K562 (cell line): ENCODE measurements around the gene ITGAE. TPM values are rescaled to one million over a fixed set of nuclear protein-coding genes. Genes with fewer than 3 reads are reported as not detected.
A peak's percentile ranks its signal among the peaks of the same experiment; 100 is the strongest.
"Not testable (repeated sequence)": the region's sequence is repeated elsewhere in the genome, so short reads cannot be mapped to it uniquely, and the experiment has no call there.

Experiments used
- ATAC-seq: fragments of 200-7000 bp; cut with Tn5 transposase; 3 replicates; pipeline ENCODE4 v1.9.1; 2020; ENCODE audit warnings: moderate library complexity
- BruUV-seq: library from RNA; stranded (reverse); fragments of 400-500 nt; replicated peaks from 2 replicates; lab custom pipeline; 2021; lab: Mats Ljungman, UMichigan
- CTCF ChIA-PET: fragments of 300-600 bp; formaldehyde crosslinking; extraction: SDS; loops from one replicate; lab custom pipeline; 2021; ENCODE audit warnings: low intra/inter-chr PET ratio; lab: Yijun Ruan, JAX
- POLR2A ChIA-PET: fragments of 300-600, 350-650 bp; sonication (Branson Sonifier 250); formaldehyde crosslinking; extraction: SDS; loops from one replicate; lab custom pipeline; 2021; ENCODE audit warnings: antibody characterized with exemption, inconsistent platforms; lab: Yijun Ruan, JAX
- DNase-seq, 4 experiments: peaks; one replicate each; pipeline versions ENCODE4 v3.0.0 to v3.0.0-alpha.2; 2011 to 2018; ENCODE audit warnings: low spot score in 3 of 4, mixed read lengths in 3 of 4; ENCODE audit errors: extremely low read depth in 1 of 4
- FAIRE-seq: peaks from 2 replicates; lab custom pipeline; 2011; peaks lifted over from hg19 to GRCh38; lab: Jason Lieb, UNC
- H2AFZ ChIP-seq: 2 replicates; pipeline ENCODE4 v1.6.0; 2011; ENCODE audit warnings: low read depth, low read length, control low read depth, inconsistent platforms
- H3K27ac ChIP-seq: fragments of 200-600 bp; 3 replicates; pipeline ENCODE4 v1.8.0; 2011; ENCODE audit warnings: low read depth, mild to moderate bottlenecking, control low read depth, inconsistent platforms, low read length, moderate library complexity, mixed read lengths; ENCODE audit errors: extremely low read depth
- H3K27me3 ChIP-seq, 2 experiments: fragments of 300-600 bp in 1 of 2; 2 replicates in 1 of 2; 3 replicates in 1 of 2; pipeline versions ENCODE4 v1.6.0 to v1.8.0; 2011; ENCODE audit warnings: inconsistent platforms in 2 of 2, low read length in 2 of 2, mild to moderate bottlenecking in 1 of 2, mixed read lengths in 1 of 2, moderate library complexity in 1 of 2; ENCODE audit not compliant: control insufficient read depth in 2 of 2, insufficient read depth in 2 of 2
- H3K36me3 ChIP-seq: fragments of 300-600 bp; 3 replicates; pipeline ENCODE4 v1.8.0; 2011; ENCODE audit warnings: mild to moderate bottlenecking, low read length, inconsistent platforms; ENCODE audit not compliant: control insufficient read depth, insufficient read depth
- H3K4me1 ChIP-seq, 2 experiments: fragments of 200-600 bp in 1 of 2; replicated peaks in 1 of 2; 2 replicates in 1 of 2; 3 replicates in 1 of 2; pipeline versions ENCODE4 v1.5.1 to v1.8.0; 2011; ENCODE audit warnings: inconsistent platforms in 2 of 2, low read length in 2 of 2, mild to moderate bottlenecking in 1 of 2, mixed read lengths in 1 of 2, moderate library complexity in 1 of 2; ENCODE audit not compliant: control insufficient read depth in 2 of 2, insufficient read depth in 2 of 2
- H3K4me2 ChIP-seq: 2 replicates; pipeline ENCODE4 v1.6.1; 2011; ENCODE audit warnings: low read length, control low read depth, inconsistent platforms, mixed read lengths; ENCODE audit not compliant: insufficient read depth
- H3K4me3 ChIP-seq: fragments of 200-600 bp; sonication (generic), shearing (Covaris generic); 2 replicates; pipeline ENCODE4 v1.5.1; 2016; ENCODE audit warnings: control low read depth, inconsistent platforms
- H3K79me2 ChIP-seq: fragments of 200-600 bp; 3 replicates; pipeline ENCODE4 v1.8.0; 2011; ENCODE audit warnings: low read length, inconsistent platforms; ENCODE audit not compliant: control insufficient read depth, insufficient read depth
- H3K9ac ChIP-seq, 2 experiments: 2 replicates each; pipeline versions ENCODE4 v1.6.0 to v1.6.1; 2011; ENCODE audit warnings: low read depth in 2 of 2, low read length in 2 of 2, control low read depth in 1 of 2, inconsistent platforms in 1 of 2, mild to moderate bottlenecking in 1 of 2, mixed read lengths in 1 of 2; ENCODE audit not compliant: insufficient read depth in 1 of 2
- H3K9me1 ChIP-seq: one replicate; pipeline ENCODE4 v1.6.0; 2011; ENCODE audit warnings: inconsistent platforms, mild to moderate bottlenecking, low read length, moderate library complexity; ENCODE audit not compliant: control insufficient read depth, insufficient read depth
- H3K9me3 ChIP-seq: replicated peaks from 2 replicates; pipeline ENCODE4 v1.5.1; 2011; ENCODE audit warnings: low read depth, low read length, inconsistent platforms; ENCODE audit not compliant: control insufficient read depth, insufficient read depth
- H4K20me1 ChIP-seq: replicated peaks from 2 replicates; pipeline ENCODE4 v1.6.1; 2011; ENCODE audit warnings: low read length, inconsistent platforms, mixed read lengths; ENCODE audit not compliant: control insufficient read depth, insufficient read depth
- RBBP5 ChIP-seq: fragments of 200-600 bp; sonication (generic); IDR thresholded peaks from 2 replicates; pipeline ENCODE4 v1.6.1; 2012; ENCODE audit warnings: borderline replicate concordance, mild to moderate bottlenecking, low read length, control low read depth, inconsistent platforms; ENCODE audit not compliant: insufficient read depth, poor library complexity, severe bottlenecking
- ZNF253 ChIP-seq: fragments of 250-450 bp; sonication (Bioruptor Pico); conservative IDR thresholded peaks from 2 replicates; pipeline ENCODE4 v1.6.1; 2021; ENCODE audit warnings: mild to moderate bottlenecking
- WGBS: fragments of 100-300 bp; shearing (Covaris generic); methylation state at CpG from one replicate; pipeline ENCODE4 v1.1.6; 2016; ENCODE audit warnings: low coverage, mixed read lengths; ENCODE audit not compliant: insufficient coverage; ENCODE audit errors: missing lambda C conversion rate; 5-methylcytosine and 5-hydroxymethylcytosine counted together
- in situ Hi-C: fragments of 300-500 bp; cut with MboI; formaldehyde crosslinking; loops from 4 replicates; pipeline ENCODE4 v1.15.0; 2018; ENCODE audit warnings: inconsistent platforms, mixed read lengths
- intact Hi-C: fragments of 100-400 bp; cut with micrococcal nuclease; formaldehyde crosslinking; loops from 2 replicates; pipeline ENCODE4 v1.14.2; 2022
- polyA plus RNA-seq, 8 experiments: library from polyadenylated mRNA; depleted of rRNA in 4 of 8; stranded (reverse) in 5 of 8; unstranded in 3 of 8; fragments of >200 nt; fragmentation: Nextera tagmentation in 2 of 8; fragmentation: Illumina TruSeq in 1 of 8; extraction: Ambion mirVana in 2 of 8; extraction: Trizol in 1 of 8; gene quantifications; 2 replicates each; pipeline versions ENCODE4 v1.2.1 to v1.2.3, GENCODE V29; 2011 to 2014; ENCODE audit warnings: inconsistent platforms in 1 of 8, missing spikeins in 1 of 8
- total RNA-seq, 7 experiments: library from RNA; depleted of rRNA in 6 of 7; stranded (reverse); fragments of >200 nt in 6 of 7; fragmentation: Illumina TruSeq in 2 of 7; extraction: Trizol in 2 of 7; gene quantifications; 2 replicates each; pipeline versions ENCODE4 v1.2.1 to v1.2.3, GENCODE V29; 2011 to 2021; ENCODE audit warnings: low replicate concordance in 1 of 7
- TF ChIP-seq, protein P1 (sequence below), 2 experiments: fragments of 200-800 bp in 1 of 2; sonication (Bioruptor generic) in 1 of 2; sonication (generic) in 1 of 2; formaldehyde crosslinking in 1 of 2; IDR thresholded peaks in 1 of 2; conservative IDR thresholded peaks in 1 of 2; 2 replicates each; pipeline versions ENCODE4 v1.5.0 to v1.6.1; 2016 to 2020; ENCODE audit warnings: missing compliant biosample characterization in 1 of 2, missing genetic modification characterization in 1 of 2, missing genetic modification reagents in 1 of 2

Gene ITGAE
- total and polyA plus RNA-seq, 9 of the 15 experiments (the other 6 are each of a cell fraction or from before 2014, with no cell fraction given) = 14.8 to 160 (median 27.0) TPM

GRCh38 chr17:3845291-3845620 lies 44.3 kb upstream of the ITGAE start (continued):
- TF ChIP-seq ZNF253 (CRISPR knock-in tag) = no peak
- TF ChIP-seq, protein P1, sequence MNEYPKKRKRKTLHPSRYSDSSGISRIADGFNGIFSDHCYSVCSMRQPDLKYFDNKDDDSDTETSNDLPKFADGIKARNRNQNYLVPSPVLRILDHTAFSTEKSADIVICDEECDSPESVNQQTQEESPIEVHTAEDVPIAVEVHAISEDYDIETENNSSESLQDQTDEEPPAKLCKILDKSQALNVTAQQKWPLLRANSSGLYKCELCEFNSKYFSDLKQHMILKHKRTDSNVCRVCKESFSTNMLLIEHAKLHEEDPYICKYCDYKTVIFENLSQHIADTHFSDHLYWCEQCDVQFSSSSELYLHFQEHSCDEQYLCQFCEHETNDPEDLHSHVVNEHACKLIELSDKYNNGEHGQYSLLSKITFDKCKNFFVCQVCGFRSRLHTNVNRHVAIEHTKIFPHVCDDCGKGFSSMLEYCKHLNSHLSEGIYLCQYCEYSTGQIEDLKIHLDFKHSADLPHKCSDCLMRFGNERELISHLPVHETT (CRISPR knock-in tag; conservative IDR thresholded peaks at IDR 0.05 in 1 of 2, IDR thresholded peaks at IDR 0.05 in 1 of 2) = no peak
- TF ChIP-seq RBBP5 = no peak

GRCh38 chr17:3844556-3844955 lies 43.6 kb upstream of the ITGAE start:
- H3K27ac ChIP-seq, H3K4me2 ChIP-seq, H3K27me3 ChIP-seq, ATAC-seq, H3K4me1 ChIP-seq, H4K20me1 ChIP-seq, H3K9me3 ChIP-seq, FAIRE-seq, BruUV-seq, in situ Hi-C loops, DNase-seq, H3K9me1 ChIP-seq, H2AFZ ChIP-seq, CTCF ChIA-PET: not testable (repeated sequence)
- 90% methylated on average over 15 of the region's 19 CpGs for WGBS
- H3K79me2 ChIP-seq = peaks cover 29% of the 10 kb centered on the region
- intact Hi-C loops = loop anchor here (10.0 kb wide), 3 partner anchors 60 to 230 kb away; no protein-coding TSS in a partner anchor
- peak overlapping the region in 1 of 2 experiments; percentile 17; a peak in 1 of 4 replicates for H3K9ac ChIP-seq
- POLR2A ChIA-PET = interaction anchor here (0.6 to 1.4 kb wide), 3 partner anchors 8 to 119 kb away, joined by 3 to 5 read pairs (median 3); no protein-coding TSS in a partner anchor
- peaks cover 47% of the 10 kb centered on the region for H3K36me3 ChIP-seq
- H3K4me3 ChIP-seq = peak overlapping the region; percentile 99; the same call in 1 of the 2 replicates
